Esophagus muscularis mucosa (tissue), 4 donors: Measurements from ENCODE around the gene EBF3.

Experiments used
- EP300 ChIP-seq: sonication (generic); formaldehyde crosslinking; IDR thresholded peaks from one replicate; pipeline ENCODE4 v1.6.1; 2017; ENCODE audit warnings: antibody characterized with exemption
- POLR2A ChIP-seq: fragments of 450-650 bp; IDR thresholded peaks from one replicate; pipeline ENCODE4 v1.6.1; 2017; ENCODE audit warnings: antibody characterized with exemption, moderate library complexity, mild to moderate bottlenecking, low read depth
- TF ChIP-seq, protein P1 (sequence below), 3 experiments: fragments of 200-600 bp in 2 of 3; fragments of 450-650 bp in 1 of 3; sonication (generic) in 2 of 3; IDR thresholded peaks; one replicate each; pipeline ENCODE4 v1.5.1; 2017 to 2019; ENCODE audit warnings: antibody characterized with exemption in 3 of 3, mild to moderate bottlenecking in 2 of 3, moderate library complexity in 1 of 3

DNA sequence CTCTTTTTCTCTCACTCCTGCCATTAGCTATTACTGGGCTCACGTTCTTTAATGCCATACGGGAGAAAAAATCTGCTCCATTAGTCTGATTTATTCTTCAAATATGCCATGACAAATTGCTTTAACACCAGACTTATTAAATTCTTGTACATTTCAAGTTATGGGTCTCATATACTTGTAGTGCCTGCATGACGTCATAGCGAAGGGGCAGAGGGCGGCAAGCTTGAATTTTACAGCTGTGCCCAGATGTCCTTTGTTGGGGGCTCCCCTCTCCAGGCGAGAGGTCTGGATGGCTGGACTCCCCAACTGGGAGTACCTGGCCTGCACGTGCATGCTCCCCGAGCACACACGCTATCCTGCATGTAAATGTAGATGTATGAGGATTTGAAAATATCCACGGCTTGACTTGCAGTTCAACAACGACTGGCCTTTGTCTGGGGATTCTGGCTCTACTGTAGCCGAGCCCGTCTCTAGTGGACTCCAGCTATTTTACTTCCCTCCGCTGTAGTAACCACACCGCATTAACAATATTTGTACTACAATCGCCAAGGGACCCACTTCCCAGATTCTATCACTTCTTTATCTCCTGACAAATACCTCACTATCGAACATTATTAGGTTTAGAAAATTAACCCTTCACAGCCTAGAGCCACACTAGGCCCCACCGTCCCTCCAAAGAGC is 79.5 kb downstream of the EBF3 start:
- TF ChIP-seq, protein P1, sequence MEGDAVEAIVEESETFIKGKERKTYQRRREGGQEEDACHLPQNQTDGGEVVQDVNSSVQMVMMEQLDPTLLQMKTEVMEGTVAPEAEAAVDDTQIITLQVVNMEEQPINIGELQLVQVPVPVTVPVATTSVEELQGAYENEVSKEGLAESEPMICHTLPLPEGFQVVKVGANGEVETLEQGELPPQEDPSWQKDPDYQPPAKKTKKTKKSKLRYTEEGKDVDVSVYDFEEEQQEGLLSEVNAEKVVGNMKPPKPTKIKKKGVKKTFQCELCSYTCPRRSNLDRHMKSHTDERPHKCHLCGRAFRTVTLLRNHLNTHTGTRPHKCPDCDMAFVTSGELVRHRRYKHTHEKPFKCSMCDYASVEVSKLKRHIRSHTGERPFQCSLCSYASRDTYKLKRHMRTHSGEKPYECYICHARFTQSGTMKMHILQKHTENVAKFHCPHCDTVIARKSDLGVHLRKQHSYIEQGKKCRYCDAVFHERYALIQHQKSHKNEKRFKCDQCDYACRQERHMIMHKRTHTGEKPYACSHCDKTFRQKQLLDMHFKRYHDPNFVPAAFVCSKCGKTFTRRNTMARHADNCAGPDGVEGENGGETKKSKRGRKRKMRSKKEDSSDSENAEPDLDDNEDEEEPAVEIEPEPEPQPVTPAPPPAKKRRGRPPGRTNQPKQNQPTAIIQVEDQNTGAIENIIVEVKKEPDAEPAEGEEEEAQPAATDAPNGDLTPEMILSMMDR (IDR thresholded peaks at IDR 0.05), result no peak
- TF ChIP-seq POLR2A (no peak), EP300 (no peak)
